SK-N-MC (cell line): ENCODE data around the gene NACC2.
"Not testable (repeated sequence)": the region's sequence is repeated elsewhere in the genome, so short reads cannot be mapped to it uniquely, and the experiment has no call there.

Experiments used
- DNase-seq: peaks from one replicate; pipeline ENCODE4 v3.0.0-alpha.2; 2011; ENCODE audit warnings: low read depth, low spot score
- H3K27ac ChIP-seq: fragments of 200-600 bp; sonication (generic); 2 replicates; pipeline ENCODE4 v1.5.1; 2016; ENCODE audit warnings: mixed run types
- H3K36me3 ChIP-seq: fragments of 200-600 bp; sonication (generic); 2 replicates; pipeline ENCODE4 v1.6.1; 2017; ENCODE audit warnings: antibody characterized with exemption, low read length, mixed read lengths; ENCODE audit not compliant: insufficient read depth
- H3K4me3 ChIP-seq: fragments of 200-600 bp; sonication (generic); 2 replicates; pipeline ENCODE4 v1.5.1; 2016
- H3K9ac ChIP-seq: fragments of 200-600 bp; sonication (generic); 2 replicates; pipeline ENCODE4 v1.8.0; 2017; ENCODE audit warnings: mixed run types, mixed read lengths; ENCODE audit not compliant: insufficient read length
- H3K9me3 ChIP-seq: fragments of 200-600 bp; sonication (generic); 2 replicates; pipeline ENCODE4 v1.6.1; 2017; ENCODE audit warnings: low read depth, mild to moderate bottlenecking, antibody characterized with exemption, low read length, moderate library complexity, mixed read lengths
- EZH2 ChIP-seq: fragments of 200-600 bp; sonication (generic); IDR thresholded peaks from one replicate; pipeline ENCODE4 v1.6.1; 2017; ENCODE audit warnings: antibody characterized with exemption
- FOXP2 ChIP-seq: optimal IDR thresholded peaks from 2 replicates; pipeline ENCODE3; 2011; ENCODE audit warnings: mild to moderate bottlenecking, moderate library complexity; ENCODE audit not compliant: insufficient read depth; ENCODE audit errors: extremely low read length, control extremely low read depth
- POLR2AphosphoS5 ChIP-seq: IDR thresholded peaks from 2 replicates; pipeline ENCODE4 v1.6.1; 2012; ENCODE audit warnings: mild to moderate bottlenecking, low read depth, low read length, borderline replicate concordance

Gene NACC2

GRCh38 chr9:135970128-135970815 lies 124.8 kb downstream of the NACC2 start:
- no peak overlapping the region for H3K9ac ChIP-seq
- no peaks in the 10 kb centered on the region for H3K36me3 ChIP-seq
- DNase-seq = no peak
- H3K27ac ChIP-seq = no peak overlapping the region
- H3K4me3 ChIP-seq = peak overlapping the region; percentile 58; the same call in 1 of the 2 replicates
- H3K9me3 ChIP-seq = no peaks in the 10 kb centered on the region
- TF ChIP-seq FOXP2 = no peak
- no peak for TF ChIP-seq POLR2AphosphoS5
- TF ChIP-seq EZH2 = no peak

GRCh38 chr9:135969064-135969683 lies 125.9 kb downstream of the NACC2 start:
- H3K9me3 ChIP-seq = no peaks in the 10 kb centered on the region
- no peak for TF ChIP-seq EZH2
- peak; percentile 61; the same call in 1 of the 2 replicates for TF ChIP-seq POLR2AphosphoS5
- H3K27ac ChIP-seq = peak overlapping the region; percentile 56; the same call in 1 of the 2 replicates
- H3K36me3 ChIP-seq = no peaks in the 10 kb centered on the region
- peak; percentile 94 for DNase-seq
- H3K4me3 ChIP-seq = peak overlapping the region; percentile 60
- peak overlapping the region; percentile 1 for H3K9ac ChIP-seq

- TF ChIP-seq EZH2 = no peak
- no peak for TF ChIP-seq FOXP2
- TF ChIP-seq POLR2AphosphoS5 = no peak
- peak overlapping the region; percentile 60 for H3K4me3 ChIP-seq
- H3K9ac ChIP-seq = no peak overlapping the region
- DNase-seq = no peak
- no peaks in the 10 kb centered on the region for H3K36me3 ChIP-seq
- no peaks in the 10 kb centered on the region for H3K9me3 ChIP-seq
- peak overlapping the region; percentile 36; the same call in 1 of the 2 replicates for H3K27ac ChIP-seq
Observed at GRCh38 chr9:135968601-135969000, 126.5 kb downstream of the NACC2 start.

DNA sequence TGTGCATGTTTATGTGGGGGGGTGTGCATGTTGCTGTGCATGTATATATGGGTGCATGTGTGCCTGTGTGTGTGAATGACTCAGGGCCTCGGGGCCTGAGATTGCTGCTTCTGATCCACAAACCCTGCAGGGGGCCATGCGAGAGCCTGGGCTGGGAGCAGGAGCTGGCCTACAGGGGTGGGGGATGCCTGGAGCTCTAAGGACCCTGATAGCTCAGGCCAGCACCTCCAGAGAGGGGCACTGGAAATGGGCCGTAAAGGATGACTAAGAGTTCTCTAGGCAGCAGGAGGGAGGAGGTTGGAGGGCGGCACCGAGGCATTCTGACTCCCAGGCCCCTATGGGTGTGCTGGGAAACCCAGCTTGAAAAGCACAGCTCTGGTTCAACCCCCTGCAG lies 127.0 kb downstream of the NACC2 start:
- TF ChIP-seq POLR2AphosphoS5 = no peak
- TF ChIP-seq FOXP2 = no peak
- TF ChIP-seq EZH2 = no peak
- Histone ChIP-seq H3K9ac (no peak overlapping the region), H3K27ac (no peak overlapping the region)

DNA sequence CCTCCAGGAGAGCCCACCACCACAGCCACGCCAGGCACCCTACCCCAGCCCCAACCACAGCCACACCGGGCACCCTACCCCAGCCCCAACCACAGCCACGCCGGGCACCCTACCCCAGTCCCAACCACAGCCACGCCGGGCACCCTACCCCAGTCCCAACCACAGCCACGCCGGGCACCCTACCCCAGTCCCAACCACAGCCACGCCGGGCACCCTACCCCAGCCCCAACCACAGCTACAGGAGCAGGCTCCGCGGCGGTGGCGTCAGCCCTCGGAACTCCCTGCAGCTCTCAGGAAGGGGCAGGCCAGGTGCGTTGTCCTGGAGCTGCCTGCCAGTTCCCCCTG lies 128.2 kb downstream of the NACC2 start:
- not testable (repeated sequence) for H3K9ac ChIP-seq, H3K36me3 ChIP-seq, DNase-seq, H3K4me3 ChIP-seq, H3K27ac ChIP-seq, H3K9me3 ChIP-seq

More for the DNA sequence above, 127.0 kb downstream of the NACC2 start:
- Histone ChIP-seq H3K4me3 (peak overlapping the region; percentile 15; the same call in 1 of the 2 replicates), H3K9me3 (no peaks in the 10 kb centered on the region), H3K36me3 (no peaks in the 10 kb centered on the region)
- DNase-seq = no peak

DNA sequence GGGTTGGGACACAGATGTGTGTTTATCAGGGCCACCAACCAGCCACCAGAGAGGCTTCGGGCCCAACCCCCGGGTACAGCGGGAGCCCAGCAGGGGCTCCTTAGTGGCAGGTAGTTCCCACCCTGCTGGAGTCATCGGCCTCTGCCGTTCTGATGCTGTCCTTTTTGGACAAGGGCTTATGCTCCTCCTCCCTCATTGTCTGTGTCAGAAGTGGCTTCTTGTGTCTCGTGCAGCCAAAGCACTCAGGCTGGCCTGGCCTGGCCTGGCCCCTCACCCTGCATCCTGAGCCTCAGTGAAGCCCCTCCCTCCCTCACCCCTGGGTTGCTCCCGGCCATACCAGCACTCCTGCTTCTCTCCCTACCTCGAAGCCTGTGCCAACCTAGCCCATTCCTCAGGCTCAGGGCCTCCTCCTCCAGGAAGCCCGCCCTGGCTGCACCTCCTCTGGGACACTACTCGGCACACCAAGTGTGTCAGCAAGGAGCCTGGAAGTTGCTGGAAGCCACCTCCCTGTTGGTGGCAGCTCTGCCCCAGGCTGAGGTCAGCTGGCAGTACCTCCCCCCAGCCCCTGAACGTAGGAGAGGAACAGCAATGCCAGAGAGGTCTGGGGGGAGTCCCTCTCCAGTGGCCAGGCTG lies 129.8 kb downstream of the NACC2 start:
- Histone ChIP-seq H3K9me3 (no peaks in the 10 kb centered on the region), H3K9ac (no peak overlapping the region), H3K36me3 (no peaks in the 10 kb centered on the region), H3K4me3 (no peak overlapping the region), H3K27ac (no peak overlapping the region)
- TF ChIP-seq EZH2 (no peak), POLR2AphosphoS5 (no peak), FOXP2 (no peak)
- no peak for DNase-seq

DNA sequence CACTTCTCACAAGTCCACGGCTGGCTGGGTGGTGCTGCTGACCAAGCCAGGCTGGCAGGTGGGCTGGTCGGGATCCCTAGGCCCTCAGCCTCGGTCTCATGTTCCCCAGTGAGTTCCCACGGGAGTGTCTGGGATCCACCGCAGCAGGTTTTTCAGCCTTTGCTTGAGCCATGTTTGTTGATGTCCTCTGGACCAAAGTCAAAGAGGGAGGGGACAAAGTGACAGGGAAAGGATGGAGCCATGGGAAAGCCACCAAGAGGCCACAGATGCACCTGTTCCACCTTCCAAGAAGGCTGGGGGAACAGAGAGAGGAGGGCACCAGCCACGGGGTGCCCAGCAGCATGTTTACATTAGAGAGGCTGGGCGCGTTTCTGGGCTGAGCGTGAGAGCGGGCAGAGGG lies 131.2 kb downstream of the NACC2 start:
- no peak for DNase-seq
- TF ChIP-seq FOXP2 = no peak
- no peak for TF ChIP-seq EZH2
- TF ChIP-seq POLR2AphosphoS5 = no peak
- Histone ChIP-seq H3K4me3 (no peak overlapping the region), H3K27ac (no peak overlapping the region), H3K36me3 (no peaks in the 10 kb centered on the region), H3K9me3 (no peaks in the 10 kb centered on the region), H3K9ac (no peak overlapping the region)

DNA sequence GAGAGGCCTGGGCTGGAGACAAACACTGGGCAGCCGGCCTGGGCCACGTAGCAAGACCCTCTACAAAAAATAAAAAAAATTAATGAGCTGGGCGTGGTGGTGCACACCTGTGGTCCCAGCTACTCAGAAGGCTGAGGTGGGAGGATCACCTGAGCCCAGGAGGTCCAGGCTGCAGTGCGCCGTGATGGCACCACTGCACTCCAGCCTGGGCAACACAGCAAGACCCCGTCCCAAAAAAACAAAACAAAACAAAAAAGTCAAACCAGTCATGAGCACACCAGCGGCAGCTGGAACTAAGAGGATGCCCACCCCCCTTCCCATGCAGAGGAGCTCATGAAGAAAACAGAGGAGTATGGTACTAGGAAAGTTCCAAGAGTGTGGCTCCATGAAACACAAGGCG lies 131.8 kb downstream of the NACC2 start:
- no peak for DNase-seq
- Histone ChIP-seq H3K4me3 (no peak overlapping the region), H3K36me3 (no peaks in the 10 kb centered on the region), H3K27ac (no peak overlapping the region), H3K9ac (no peak overlapping the region), H3K9me3 (no peaks in the 10 kb centered on the region)
- no peak for TF ChIP-seq FOXP2
- TF ChIP-seq POLR2AphosphoS5 = no peak
- TF ChIP-seq EZH2 = no peak

DNA sequence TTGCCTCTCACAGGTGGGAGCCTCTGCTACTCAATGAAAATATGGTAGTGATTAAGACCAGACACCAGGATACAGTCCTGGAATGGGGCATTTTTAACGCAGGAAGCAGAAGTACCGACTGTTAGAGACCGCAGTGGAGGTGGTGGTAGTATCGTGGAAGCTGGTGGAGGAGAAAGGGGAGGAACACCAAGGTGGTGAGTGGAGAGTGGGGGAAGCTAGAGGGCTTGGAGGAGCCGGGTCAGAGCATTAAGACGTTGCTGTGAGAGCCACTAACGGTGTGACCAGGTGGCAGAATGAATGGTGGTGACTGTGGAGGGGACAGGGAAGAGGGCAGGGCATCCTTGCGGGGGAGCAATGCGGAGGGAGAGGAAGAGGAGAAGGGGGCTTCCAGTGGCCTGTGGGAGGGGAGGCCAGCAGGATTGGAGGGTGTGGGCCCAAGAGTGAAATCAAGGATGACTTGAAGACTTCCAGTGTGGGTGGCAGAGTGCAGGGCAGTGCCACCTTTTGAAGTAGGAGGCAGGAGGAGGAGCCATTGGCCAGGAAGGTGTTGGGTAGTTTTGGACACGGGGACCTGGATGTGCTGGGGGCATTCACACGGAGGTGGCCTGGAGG lies 132.3 kb downstream of the NACC2 start:
- H3K4me3 ChIP-seq = no peak overlapping the region
- H3K27ac ChIP-seq = no peak overlapping the region
- TF ChIP-seq FOXP2 (no peak), EZH2 (no peak), POLR2AphosphoS5 (no peak)
- peak overlapping the region; percentile 32 for H3K9ac ChIP-seq
- DNase-seq = no peak
- H3K36me3 ChIP-seq = no peaks in the 10 kb centered on the region
- no peaks in the 10 kb centered on the region for H3K9me3 ChIP-seq
